GM21786 (cell line): ENCODE results near the gene CHADL.
"Not testable (repeated sequence)": the region's sequence is repeated elsewhere in the genome, so short reads cannot be mapped to it uniquely, and the experiment has no call there.

Source experiments
- ATAC-seq: cut with Tn5 transposase; IDR thresholded peaks from one replicate; pipeline ENCODE4 v1.9.1; 2021; ENCODE audit not compliant: unreplicated experiment

The CHADL gene

DNA sequence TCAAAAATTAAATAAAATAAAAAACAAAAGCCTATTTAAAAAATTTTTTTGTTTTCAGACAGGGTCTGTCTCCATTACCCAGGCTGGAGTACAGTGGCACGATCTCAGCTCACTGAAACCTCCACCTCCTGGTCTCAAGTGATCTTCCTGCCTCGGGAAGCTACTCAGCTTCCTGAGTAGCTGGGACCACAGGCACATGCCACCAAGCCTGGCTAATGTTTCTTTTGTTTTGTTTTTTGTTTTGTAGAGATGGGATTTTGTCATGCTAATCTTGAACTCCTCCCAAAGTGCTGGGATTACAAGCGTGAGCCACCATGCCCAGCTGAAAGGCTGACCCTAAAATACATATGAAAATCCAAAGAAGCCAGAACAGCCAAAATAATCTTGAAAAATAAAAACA lies 56.1 kb downstream of the CHADL start:
- ATAC-seq, result no peak

DNA sequence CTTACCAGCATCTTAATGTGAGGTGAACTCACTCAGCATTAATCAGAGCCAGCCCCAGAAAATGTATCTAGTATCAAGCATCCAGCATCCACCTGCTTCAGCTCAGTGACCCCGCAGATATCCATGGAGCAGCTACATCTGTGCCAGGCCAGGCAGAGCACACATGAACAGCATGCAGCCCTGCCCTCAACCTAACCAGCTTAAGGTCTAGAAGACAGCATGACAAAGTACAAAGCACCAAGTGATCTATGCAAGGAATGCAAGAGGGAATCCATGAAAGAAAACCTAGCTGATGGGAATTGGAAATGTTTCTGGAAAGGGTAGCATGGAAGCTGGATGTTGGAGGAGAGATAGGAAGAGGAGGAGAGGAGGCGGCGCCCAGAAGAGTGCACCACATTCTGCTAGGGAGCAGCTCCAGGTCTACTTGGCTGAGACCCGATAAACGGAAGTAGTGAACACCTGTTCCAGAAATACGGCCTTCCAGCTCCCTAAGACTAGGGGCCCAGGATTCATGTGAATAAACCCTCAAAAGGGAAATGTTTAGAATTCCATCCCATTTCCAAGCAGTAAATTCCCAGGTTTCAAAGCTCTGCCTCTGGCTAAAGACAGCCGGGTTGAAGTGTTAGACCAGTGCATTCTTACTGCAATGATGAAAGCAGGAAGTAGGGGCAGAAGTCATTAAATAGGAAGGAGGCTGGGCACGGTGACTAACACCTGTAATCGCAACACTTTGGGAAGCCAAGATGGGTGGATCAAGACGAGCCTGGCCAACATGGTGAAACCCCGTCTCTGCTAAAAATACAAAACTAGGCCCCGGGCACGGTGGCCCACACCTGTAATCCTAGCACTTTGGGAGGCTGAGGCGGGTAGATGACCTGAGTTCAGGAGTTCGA lies 59.1 kb downstream of the CHADL start:
- no peak for ATAC-seq

DNA sequence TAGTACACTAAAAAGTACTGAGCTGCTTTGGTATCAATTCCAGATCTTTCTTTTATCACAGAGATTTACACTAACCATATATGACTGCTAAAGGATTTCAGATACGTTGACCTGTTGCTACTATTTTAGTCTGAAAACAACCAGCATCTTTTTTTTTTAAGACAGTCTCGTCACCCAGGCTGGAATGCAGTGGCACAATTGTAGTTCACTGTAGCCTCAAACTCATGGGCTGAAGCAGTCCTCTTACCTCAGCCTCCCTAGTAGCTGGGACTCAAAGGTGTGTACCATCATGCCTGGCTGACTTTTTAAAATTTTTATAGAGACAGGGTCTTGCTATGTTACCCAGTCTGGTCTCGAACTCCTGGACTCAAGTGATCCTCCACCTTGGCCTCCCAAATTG lies 59.8 kb downstream of the CHADL start:
- ATAC-seq, result no peak

DNA sequence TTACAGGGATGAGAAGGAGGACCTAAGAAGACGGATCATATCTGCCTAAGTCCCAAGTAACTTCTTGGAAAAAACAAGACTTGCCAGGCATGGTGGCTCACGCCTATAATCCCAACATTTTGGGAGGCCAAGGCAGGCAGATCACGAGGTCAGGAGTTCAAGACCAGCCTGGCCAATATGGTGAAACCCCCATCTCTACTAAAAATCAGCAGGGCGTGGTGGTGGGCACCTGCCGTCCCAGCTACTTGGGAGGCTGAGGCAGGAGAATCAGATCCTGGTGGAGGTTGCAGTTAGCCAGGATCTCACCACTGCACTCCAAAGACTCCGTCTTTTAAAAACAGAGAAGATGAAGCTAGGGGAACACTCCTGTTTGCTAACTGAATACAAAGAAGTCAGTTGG lies 60.4 kb downstream of the CHADL start:
- not testable (repeated sequence) for ATAC-seq
